WTC11 (cell line): ENCODE data around the gene UQCC2. TPM values are rescaled to one million over a fixed set of nuclear protein-coding genes. Genes with fewer than 3 reads are reported as not detected.

ENCODE experiments used
- ATAC-seq: fragments of 200-7000 bp; cut with Tn5 transposase; 2 replicates; pipeline ENCODE4 v1.10.0; 2021; ENCODE audit warnings: mild to moderate bottlenecking, moderate library complexity
- CTCF ChIA-PET: fragments of 300-600 bp; sonication (Branson Sonifier 250); formaldehyde crosslinking; loops from one replicate; lab custom pipeline; 2021; ENCODE audit warnings: antibody characterized with exemption; lab: Charles Lee
- POLR2A ChIA-PET: fragments of 350-600 bp; sonication (Branson Sonifier 250); formaldehyde crosslinking; loops from one replicate; lab custom pipeline; 2021; ENCODE audit warnings: antibody characterized with exemption; lab: Charles Lee
- DNase-seq: peaks from one replicate; pipeline ENCODE4 v3.0.0; 2021; ENCODE audit warnings: low spot score
- H3K27ac Mint-ChIP-seq: 2 replicates; pipeline ENCODE4 v1.8.0; 2021; ENCODE audit warnings: mixed read lengths
- H3K27me3 Mint-ChIP-seq: 2 replicates; pipeline ENCODE4 v1.8.0; 2021; ENCODE audit warnings: low read depth, mild to moderate bottlenecking, moderate library complexity, mixed read lengths
- H3K36me3 Mint-ChIP-seq: 2 replicates; pipeline ENCODE4 v1.8.0; 2021; ENCODE audit warnings: mixed read lengths
- H3K4me1 Mint-ChIP-seq: 2 replicates; pipeline ENCODE4 v1.8.0; 2022; ENCODE audit warnings: mixed read lengths
- H3K4me3 Mint-ChIP-seq: 2 replicates; pipeline ENCODE4 v1.8.0; 2021; ENCODE audit warnings: mild to moderate bottlenecking, moderate library complexity, mixed read lengths
- H3K9me3 Mint-ChIP-seq: 2 replicates; pipeline ENCODE4 v1.8.0; 2021; ENCODE audit warnings: mixed read lengths
- FOXP1 ChIP-seq: sonication (generic); formaldehyde crosslinking; IDR thresholded peaks from 2 replicates; pipeline ENCODE4 v1.8.0; 2022; ENCODE audit warnings: missing genetic modification reagents, mild to moderate bottlenecking, moderate library complexity, borderline replicate concordance
- HMGA2 ChIP-seq: fragments of 250-450 bp; sonication (Bioruptor Pico); IDR thresholded peaks from 2 replicates; pipeline ENCODE4 v1.4.0; 2021; ENCODE audit warnings: mild to moderate bottlenecking, moderate library complexity
- NFYB ChIP-seq: sonication (generic); formaldehyde crosslinking; conservative IDR thresholded peaks from 2 replicates; pipeline ENCODE4 v1.8.0; 2022; ENCODE audit warnings: low read depth, missing genetic modification reagents
- NR3C1 ChIP-seq: sonication (generic); formaldehyde crosslinking; conservative IDR thresholded peaks from 2 replicates; pipeline ENCODE4 v1.8.1; 2023; ENCODE audit warnings: low read depth, mild to moderate bottlenecking, missing genetic modification reagents
- OVOL2 ChIP-seq: fragments of 250-450 bp; sonication (Bioruptor Pico); IDR thresholded peaks from 2 replicates; pipeline ENCODE4 v1.9.0; 2021; ENCODE audit warnings: mild to moderate bottlenecking, borderline replicate concordance
- RELA ChIP-seq: sonication (generic); formaldehyde crosslinking; IDR thresholded peaks from 2 replicates; pipeline ENCODE4 v1.8.1; 2022; ENCODE audit warnings: missing genetic modification reagents, mild to moderate bottlenecking, borderline replicate concordance
- TP53 ChIP-seq: sonication (generic); formaldehyde crosslinking; IDR thresholded peaks from 2 replicates; pipeline ENCODE4 v1.8.1; 2023; ENCODE audit warnings: mild to moderate bottlenecking, missing genetic modification reagents
- ZNF423 ChIP-seq: fragments of 250-450 bp; sonication (Bioruptor Pico); IDR thresholded peaks from 2 replicates; pipeline ENCODE4 v2.1.2; 2022; ENCODE audit warnings: mild to moderate bottlenecking, moderate library complexity
- total RNA-seq: library from RNA; stranded (reverse); gene quantifications from 3 replicates; pipeline ENCODE4 v1.2.3, GENCODE V29; 2021
- TF ChIP-seq, protein P1 (sequence below): sonication (generic); formaldehyde crosslinking; IDR thresholded peaks from 2 replicates; pipeline ENCODE4 v1.8.1; 2023; ENCODE audit warnings: mild to moderate bottlenecking, missing genetic modification reagents
- TF ChIP-seq, protein P2 (sequence below): sonication (generic); formaldehyde crosslinking; IDR thresholded peaks from 2 replicates; pipeline ENCODE4 v1.8.1; 2022; ENCODE audit warnings: mild to moderate bottlenecking, missing genetic modification reagents, moderate library complexity, borderline replicate concordance
- TF ChIP-seq, protein P3 (sequence below): sonication (generic); formaldehyde crosslinking; IDR thresholded peaks from 2 replicates; pipeline ENCODE4 v1.8.1; 2022; ENCODE audit warnings: mild to moderate bottlenecking, moderate library complexity, missing genetic modification reagents
- TF ChIP-seq, protein P4 (sequence below): sonication (generic); formaldehyde crosslinking; IDR thresholded peaks from 2 replicates; pipeline ENCODE4 v1.8.0; 2023; ENCODE audit warnings: mild to moderate bottlenecking, missing genetic modification reagents
- TF ChIP-seq, protein P5 (sequence below): fragments of 250-450 bp; sonication (Bioruptor Pico); IDR thresholded peaks from 2 replicates; pipeline ENCODE4 v1.9.0; 2021; ENCODE audit warnings: moderate library complexity, mild to moderate bottlenecking, inconsistent platforms, borderline replicate concordance

The UQCC2 gene
- total RNA-seq, 1 experiment from 2014 or later, result 65.8 TPM

DNA sequence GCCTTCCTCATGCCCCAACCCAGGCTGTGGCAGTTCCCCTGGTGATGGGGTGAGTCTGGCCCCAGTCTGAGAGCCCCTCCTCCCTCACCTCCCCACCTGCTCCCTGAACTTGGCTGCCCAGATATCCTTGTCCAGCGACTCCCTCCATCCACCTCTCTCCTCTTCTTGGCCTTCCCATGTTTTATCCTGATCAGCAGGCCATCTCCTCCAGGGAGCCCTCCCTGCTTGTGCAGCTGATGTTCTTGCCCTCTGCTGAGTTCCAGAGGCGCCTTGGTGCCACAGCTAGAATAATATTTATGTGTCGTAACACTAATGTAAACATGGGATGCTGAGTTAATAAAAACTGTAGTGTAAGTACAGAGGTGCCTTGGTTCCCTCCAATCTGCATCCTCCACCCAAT, 45.6 kb upstream of the UQCC2 start:
- ChIA-PET CTCF (interaction anchor here (1.2 to 7.1 kb wide), 2 partner anchors 14 to 306 kb away, joined by 3 to 41 read pairs; no protein-coding TSS in a partner anchor), POLR2A (interaction anchor here (1.4 kb wide), 1 partner anchor 13 kb away, joined by 4 read pairs; no protein-coding TSS in a partner anchor)
- Mint-ChIP-seq H3K9me3 (no peaks in the 10 kb centered on the region), H3K4me3 (no peak overlapping the region), H3K27ac (no peak overlapping the region), H3K27me3 (no peaks in the 10 kb centered on the region; the same call in 1 of the 2 replicates), H3K4me1 (peaks cover 7% of the 10 kb centered on the region; the same call in 1 of the 2 replicates), H3K36me3 (no peaks in the 10 kb centered on the region)
- TF ChIP-seq TP53 (CRISPR knock-in tag) (no peak), RELA (no peak), FOXP1 (CRISPR knock-in tag) (no peak)
- TF ChIP-seq, protein P1, sequence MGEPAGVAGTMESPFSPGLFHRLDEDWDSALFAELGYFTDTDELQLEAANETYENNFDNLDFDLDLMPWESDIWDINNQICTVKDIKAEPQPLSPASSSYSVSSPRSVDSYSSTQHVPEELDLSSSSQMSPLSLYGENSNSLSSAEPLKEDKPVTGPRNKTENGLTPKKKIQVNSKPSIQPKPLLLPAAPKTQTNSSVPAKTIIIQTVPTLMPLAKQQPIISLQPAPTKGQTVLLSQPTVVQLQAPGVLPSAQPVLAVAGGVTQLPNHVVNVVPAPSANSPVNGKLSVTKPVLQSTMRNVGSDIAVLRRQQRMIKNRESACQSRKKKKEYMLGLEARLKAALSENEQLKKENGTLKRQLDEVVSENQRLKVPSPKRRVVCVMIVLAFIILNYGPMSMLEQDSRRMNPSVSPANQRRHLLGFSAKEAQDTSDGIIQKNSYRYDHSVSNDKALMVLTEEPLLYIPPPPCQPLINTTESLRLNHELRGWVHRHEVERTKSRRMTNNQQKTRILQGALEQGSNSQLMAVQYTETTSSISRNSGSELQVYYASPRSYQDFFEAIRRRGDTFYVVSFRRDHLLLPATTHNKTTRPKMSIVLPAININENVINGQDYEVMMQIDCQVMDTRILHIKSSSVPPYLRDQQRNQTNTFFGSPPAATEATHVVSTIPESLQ (CRISPR knock-in tag), result no peak
- TF ChIP-seq, protein P2, sequence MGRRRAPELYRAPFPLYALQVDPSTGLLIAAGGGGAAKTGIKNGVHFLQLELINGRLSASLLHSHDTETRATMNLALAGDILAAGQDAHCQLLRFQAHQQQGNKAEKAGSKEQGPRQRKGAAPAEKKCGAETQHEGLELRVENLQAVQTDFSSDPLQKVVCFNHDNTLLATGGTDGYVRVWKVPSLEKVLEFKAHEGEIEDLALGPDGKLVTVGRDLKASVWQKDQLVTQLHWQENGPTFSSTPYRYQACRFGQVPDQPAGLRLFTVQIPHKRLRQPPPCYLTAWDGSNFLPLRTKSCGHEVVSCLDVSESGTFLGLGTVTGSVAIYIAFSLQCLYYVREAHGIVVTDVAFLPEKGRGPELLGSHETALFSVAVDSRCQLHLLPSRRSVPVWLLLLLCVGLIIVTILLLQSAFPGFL, result no peak
- TF ChIP-seq, protein P3, sequence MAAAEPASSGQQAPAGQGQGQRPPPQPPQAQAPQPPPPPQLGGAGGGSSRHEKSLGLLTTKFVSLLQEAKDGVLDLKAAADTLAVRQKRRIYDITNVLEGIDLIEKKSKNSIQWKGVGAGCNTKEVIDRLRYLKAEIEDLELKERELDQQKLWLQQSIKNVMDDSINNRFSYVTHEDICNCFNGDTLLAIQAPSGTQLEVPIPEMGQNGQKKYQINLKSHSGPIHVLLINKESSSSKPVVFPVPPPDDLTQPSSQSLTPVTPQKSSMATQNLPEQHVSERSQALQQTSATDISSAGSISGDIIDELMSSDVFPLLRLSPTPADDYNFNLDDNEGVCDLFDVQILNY, result no peak
- TF ChIP-seq, protein P4, sequence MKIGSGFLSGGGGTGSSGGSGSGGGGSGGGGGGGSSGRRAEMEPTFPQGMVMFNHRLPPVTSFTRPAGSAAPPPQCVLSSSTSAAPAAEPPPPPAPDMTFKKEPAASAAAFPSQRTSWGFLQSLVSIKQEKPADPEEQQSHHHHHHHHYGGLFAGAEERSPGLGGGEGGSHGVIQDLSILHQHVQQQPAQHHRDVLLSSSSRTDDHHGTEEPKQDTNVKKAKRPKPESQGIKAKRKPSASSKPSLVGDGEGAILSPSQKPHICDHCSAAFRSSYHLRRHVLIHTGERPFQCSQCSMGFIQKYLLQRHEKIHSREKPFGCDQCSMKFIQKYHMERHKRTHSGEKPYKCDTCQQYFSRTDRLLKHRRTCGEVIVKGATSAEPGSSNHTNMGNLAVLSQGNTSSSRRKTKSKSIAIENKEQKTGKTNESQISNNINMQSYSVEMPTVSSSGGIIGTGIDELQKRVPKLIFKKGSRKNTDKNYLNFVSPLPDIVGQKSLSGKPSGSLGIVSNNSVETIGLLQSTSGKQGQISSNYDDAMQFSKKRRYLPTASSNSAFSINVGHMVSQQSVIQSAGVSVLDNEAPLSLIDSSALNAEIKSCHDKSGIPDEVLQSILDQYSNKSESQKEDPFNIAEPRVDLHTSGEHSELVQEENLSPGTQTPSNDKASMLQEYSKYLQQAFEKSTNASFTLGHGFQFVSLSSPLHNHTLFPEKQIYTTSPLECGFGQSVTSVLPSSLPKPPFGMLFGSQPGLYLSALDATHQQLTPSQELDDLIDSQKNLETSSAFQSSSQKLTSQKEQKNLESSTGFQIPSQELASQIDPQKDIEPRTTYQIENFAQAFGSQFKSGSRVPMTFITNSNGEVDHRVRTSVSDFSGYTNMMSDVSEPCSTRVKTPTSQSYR (CRISPR knock-in tag), result no peak
- DNase-seq (no peak), ATAC-seq (no peak)

DNA sequence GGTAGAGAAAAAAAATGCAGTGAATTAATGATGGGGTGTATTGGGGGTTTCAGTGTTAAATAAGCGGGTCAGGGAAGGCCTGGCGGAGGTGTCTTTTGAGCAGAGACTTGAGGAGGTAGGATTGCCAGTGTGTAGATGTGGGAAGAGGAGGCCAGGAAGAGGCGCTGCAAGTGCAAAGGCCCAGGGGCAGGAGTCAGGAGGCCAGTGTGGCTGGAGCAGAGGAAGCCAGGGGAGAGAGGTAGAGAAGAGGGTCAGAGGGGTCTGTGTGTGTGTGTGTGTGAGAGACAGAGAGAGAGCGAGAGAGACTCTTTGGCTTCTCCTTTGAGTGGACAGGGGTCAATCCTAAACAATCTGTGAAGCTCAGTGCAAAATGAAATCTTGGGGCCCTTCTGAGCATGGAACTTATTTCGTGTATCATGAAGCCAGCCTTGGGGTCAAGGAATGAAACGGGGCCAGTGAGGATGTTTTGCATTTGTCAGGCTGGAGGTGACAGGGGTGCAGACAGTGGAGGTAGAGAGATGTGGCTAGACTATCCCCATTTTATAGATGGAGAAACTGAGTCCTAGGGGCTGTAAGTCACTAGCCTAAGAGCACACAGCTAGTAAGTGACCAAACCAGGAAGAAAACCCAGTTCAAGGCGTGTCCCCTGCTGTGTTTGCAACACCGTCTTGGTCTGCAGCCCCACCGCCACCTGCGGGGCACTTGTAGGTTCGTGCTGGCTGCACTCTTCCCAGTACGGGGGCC, 44.9 kb upstream of the UQCC2 start:
- Mint-ChIP-seq H3K27me3 (no peaks in the 10 kb centered on the region; the same call in 1 of the 2 replicates), H3K4me1 (peaks cover 7% of the 10 kb centered on the region; the same call in 1 of the 2 replicates), H3K27ac (no peak overlapping the region), H3K36me3 (no peaks in the 10 kb centered on the region), H3K9me3 (no peaks in the 10 kb centered on the region), H3K4me3 (no peak overlapping the region)
- ATAC-seq, result no peak
- TF ChIP-seq FOXP1 (CRISPR knock-in tag) (no peak), NR3C1 (CRISPR knock-in tag) (no peak), HMGA2 (CRISPR knock-in tag) (no peak), OVOL2 (no peak), NFYB (no peak), ZNF423 (CRISPR knock-in tag) (no peak)
- TF ChIP-seq, protein P5, sequence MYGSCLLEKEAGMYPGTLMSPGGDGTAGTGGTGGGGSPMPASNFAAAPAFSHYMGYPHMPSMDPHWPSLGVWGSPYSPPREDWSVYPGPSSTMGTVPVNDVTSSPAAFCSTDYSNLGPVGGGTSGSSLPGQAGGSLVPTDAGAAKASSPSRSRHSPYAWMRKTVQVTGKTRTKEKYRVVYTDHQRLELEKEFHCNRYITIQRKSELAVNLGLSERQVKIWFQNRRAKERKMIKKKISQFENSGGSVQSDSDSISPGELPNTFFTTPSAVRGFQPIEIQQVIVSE (CRISPR knock-in tag), result no peak
- POLR2A ChIA-PET, result no interaction called here
- CTCF ChIA-PET, result interaction anchor here (7.1 kb wide), 1 partner anchor 14 kb away, joined by 41 read pairs; no protein-coding TSS in a partner anchor
- DNase-seq, result no peak
